Liver (tissue), 3 donors: ENCODE measurements around the gene KIRREL3.

Source experiments
- EGR1 ChIP-seq, 2 donors: IDR thresholded peaks; 2 replicates each; pipeline ENCODE4 v1.6.1; 2016 to 2018; ENCODE audit warnings: antibody characterized with exemption in 2 of 2, low read depth in 2 of 2
- TF ChIP-seq, protein P1 (sequence below): fragments of 150-350 bp; IDR thresholded peaks from 2 replicates; pipeline ENCODE4 v1.5.1; 2017; ENCODE audit warnings: improper control_type of control experiment, low read depth, low read length; ENCODE audit not compliant: missing input control
- donor health status: healthy.
- donor health status: healthy.

DNA sequence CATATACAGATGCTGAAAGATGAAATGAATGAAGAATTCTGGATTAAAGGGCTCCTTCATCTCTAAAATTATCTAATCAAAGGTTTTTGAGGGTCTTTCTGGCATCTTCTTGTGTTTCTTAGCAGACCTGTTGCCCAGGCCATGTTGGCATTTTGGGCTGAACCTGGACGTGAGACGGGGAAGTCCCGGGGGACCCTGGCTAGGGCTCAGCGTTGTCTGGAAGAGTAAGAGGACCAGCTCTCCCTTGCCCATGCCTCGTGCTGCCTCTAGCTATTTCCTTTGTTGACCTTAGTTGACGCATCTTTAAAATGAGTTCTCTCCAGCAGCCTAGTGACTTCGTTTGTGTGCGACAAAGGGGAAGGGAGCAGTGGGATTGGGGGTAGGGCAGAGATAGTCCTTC is 492.9 kb downstream of the KIRREL3 start:
- no peak for TF ChIP-seq EGR1 (IDR thresholded peaks at IDR 0.05; ENCODE audit: low read depth in 2 of 2)
- TF ChIP-seq, protein P1, sequence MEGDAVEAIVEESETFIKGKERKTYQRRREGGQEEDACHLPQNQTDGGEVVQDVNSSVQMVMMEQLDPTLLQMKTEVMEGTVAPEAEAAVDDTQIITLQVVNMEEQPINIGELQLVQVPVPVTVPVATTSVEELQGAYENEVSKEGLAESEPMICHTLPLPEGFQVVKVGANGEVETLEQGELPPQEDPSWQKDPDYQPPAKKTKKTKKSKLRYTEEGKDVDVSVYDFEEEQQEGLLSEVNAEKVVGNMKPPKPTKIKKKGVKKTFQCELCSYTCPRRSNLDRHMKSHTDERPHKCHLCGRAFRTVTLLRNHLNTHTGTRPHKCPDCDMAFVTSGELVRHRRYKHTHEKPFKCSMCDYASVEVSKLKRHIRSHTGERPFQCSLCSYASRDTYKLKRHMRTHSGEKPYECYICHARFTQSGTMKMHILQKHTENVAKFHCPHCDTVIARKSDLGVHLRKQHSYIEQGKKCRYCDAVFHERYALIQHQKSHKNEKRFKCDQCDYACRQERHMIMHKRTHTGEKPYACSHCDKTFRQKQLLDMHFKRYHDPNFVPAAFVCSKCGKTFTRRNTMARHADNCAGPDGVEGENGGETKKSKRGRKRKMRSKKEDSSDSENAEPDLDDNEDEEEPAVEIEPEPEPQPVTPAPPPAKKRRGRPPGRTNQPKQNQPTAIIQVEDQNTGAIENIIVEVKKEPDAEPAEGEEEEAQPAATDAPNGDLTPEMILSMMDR: no peak
